ENCODE data around the gene SLC9A9.

GRCh38 chr3:143433787-143434378, 414.4 kb downstream of the SLC9A9 start:
- TF ChIP-seq CTCF (optimal IDR thresholded peaks at IDR 0.05 in 1 of 3, IDR thresholded peaks at IDR 0.05 in 1 of 3, conservative IDR thresholded peaks at IDR 0.05 in 1 of 3; ENCODE audit: extremely low read depth in 1 of 3, insufficient read depth in 2 of 3, low read length in 3 of 3): peak; percentile 52 to 67 (median 58)
- TF ChIP-seq EZH2 (IDR thresholded peaks at IDR 0.05; ENCODE audit: low read length): no peak

All from keratinocyte (primary cell).